Astrocyte (in vitro differentiated cells and primary cell): ENCODE data around the gene TFG. TPM values are rescaled to one million over a fixed set of nuclear protein-coding genes. Genes with fewer than 3 reads are reported as not detected.

Source experiments
- DNase-seq: peaks from one replicate; pipeline ENCODE4 v3.0.0-alpha.2; 2010; ENCODE audit warnings: low read depth
- FAIRE-seq: peaks from 2 replicates; lab custom pipeline; 2011; peaks lifted over from hg19 to GRCh38; lab: Jason Lieb, UNC
- H2AFZ ChIP-seq: 2 replicates; pipeline ENCODE4 v1.6.0; 2012; ENCODE audit warnings: low read depth, low read length, inconsistent platforms
- H3K27ac ChIP-seq: 2 replicates; pipeline ENCODE4 v1.5.1; 2011; ENCODE audit warnings: low read depth, low read length, inconsistent platforms
- H3K27me3 ChIP-seq: 2 replicates; pipeline ENCODE4 v1.6.0; 2011; ENCODE audit warnings: low read length, inconsistent platforms; ENCODE audit not compliant: insufficient read depth
- H3K36me3 ChIP-seq: 2 replicates; pipeline ENCODE4 v1.5.1; 2011; ENCODE audit warnings: low read length, inconsistent platforms; ENCODE audit not compliant: insufficient read depth
- H3K4me1 ChIP-seq: 2 replicates; pipeline ENCODE4 v1.5.1; 2011; ENCODE audit warnings: low read length, inconsistent platforms; ENCODE audit not compliant: insufficient read depth
- H3K4me2 ChIP-seq: 2 replicates; pipeline ENCODE4 v1.6.0; 2012; ENCODE audit warnings: low read length, inconsistent platforms
- H3K4me3 ChIP-seq: 2 replicates; pipeline ENCODE4 v1.5.1; 2011; ENCODE audit warnings: low read depth, mild to moderate bottlenecking, low read length, inconsistent platforms; ENCODE audit not compliant: insufficient read depth
- H3K79me2 ChIP-seq: 2 replicates; pipeline ENCODE4 v1.6.0; 2012; ENCODE audit warnings: mild to moderate bottlenecking, low read length, inconsistent platforms; ENCODE audit not compliant: insufficient read depth
- H3K9ac ChIP-seq: 2 replicates; pipeline ENCODE4 v1.6.0; 2012; ENCODE audit warnings: mild to moderate bottlenecking, low read length, inconsistent platforms
- H3K9me3 ChIP-seq: 2 replicates; pipeline ENCODE4 v1.5.1; 2012; ENCODE audit warnings: low read depth, mild to moderate bottlenecking, low read length, inconsistent platforms; ENCODE audit not compliant: insufficient read depth
- H4K20me1 ChIP-seq: 2 replicates; pipeline ENCODE4 v1.6.0; 2012; ENCODE audit warnings: low read length, inconsistent platforms; ENCODE audit not compliant: insufficient read depth
- H3K27ac Mint-ChIP-seq: one replicate; pipeline ENCODE4 v1.8.0; 2021; ENCODE audit warnings: mild to moderate bottlenecking, mixed read lengths; ENCODE audit not compliant: unreplicated experiment
- H3K27me3 Mint-ChIP-seq: one replicate; pipeline ENCODE4 v1.8.0; 2021; ENCODE audit warnings: low read depth, mixed read lengths; ENCODE audit not compliant: unreplicated experiment
- H3K36me3 Mint-ChIP-seq: one replicate; pipeline ENCODE4 v1.8.0; 2021; ENCODE audit warnings: low read depth, mixed read lengths; ENCODE audit not compliant: unreplicated experiment
- H3K4me1 Mint-ChIP-seq: one replicate; pipeline ENCODE4 v1.8.0; 2021; ENCODE audit warnings: low read depth, mixed read lengths; ENCODE audit not compliant: unreplicated experiment
- H3K4me3 Mint-ChIP-seq: one replicate; pipeline ENCODE4 v1.8.0; 2021; ENCODE audit warnings: mild to moderate bottlenecking, moderate library complexity, mixed read lengths; ENCODE audit not compliant: unreplicated experiment
- H3K9me3 Mint-ChIP-seq: one replicate; pipeline ENCODE4 v1.8.0; 2021; ENCODE audit warnings: mild to moderate bottlenecking, mixed read lengths; ENCODE audit not compliant: unreplicated experiment
- CTCF ChIP-seq: IDR thresholded peaks from 2 replicates; pipeline ENCODE4 v1.5.1; 2011; ENCODE audit warnings: low read depth, mild to moderate bottlenecking, inconsistent platforms, low read length, moderate library complexity; ENCODE audit not compliant: insufficient read depth
- EZH2 ChIP-seq: IDR thresholded peaks from 2 replicates; pipeline ENCODE4 v1.6.1; 2012; ENCODE audit warnings: mild to moderate bottlenecking, low read length, inconsistent platforms; ENCODE audit not compliant: insufficient read depth
- total RNA-seq: library from RNA; stranded (reverse); gene quantifications from 2 replicates; pipeline ENCODE4 v1.2.1, GENCODE V29; 2021

TFG gene
- total RNA-seq, 1 donor from 2014 or later: 155 TPM

GRCh38 chr3:100702980-100703345 is 6.3 kb upstream of the TFG start:
- Mint-ChIP-seq H3K9me3 (peaks cover 3% of the 10 kb centered on the region), H3K36me3 (no peaks in the 10 kb centered on the region), H3K27ac (no peak overlapping the region), H3K4me3 (no peak overlapping the region), H3K4me1 (no peaks in the 10 kb centered on the region), H3K27me3 (peaks cover 19% of the 10 kb centered on the region)
- Histone ChIP-seq H4K20me1 (no peaks in the 10 kb centered on the region), H3K4me2 (no peak overlapping the region), H3K27ac (no peak overlapping the region), H3K4me1 (no peaks in the 10 kb centered on the region), H3K4me3 (no peak overlapping the region), H3K36me3 (no peaks in the 10 kb centered on the region), H3K9ac (no peak overlapping the region), H3K79me2 (no peaks in the 10 kb centered on the region), H3K9me3 (no peaks in the 10 kb centered on the region), H2AFZ (no peak overlapping the region), H3K27me3 (no peaks in the 10 kb centered on the region)
- TF ChIP-seq CTCF: no peak
- no peak for TF ChIP-seq EZH2
- FAIRE-seq (no peak), DNase-seq (no peak)

- Mint-ChIP-seq H3K27ac (no peak overlapping the region), H3K9me3 (peaks cover 3% of the 10 kb centered on the region), H3K4me3 (no peak overlapping the region), H3K4me1 (peaks cover 4% of the 10 kb centered on the region), H3K36me3 (no peaks in the 10 kb centered on the region), H3K27me3 (peaks cover 17% of the 10 kb centered on the region)
- Histone ChIP-seq H3K9ac (no peak overlapping the region), H3K36me3 (no peaks in the 10 kb centered on the region), H4K20me1 (no peaks in the 10 kb centered on the region), H2AFZ (no peak overlapping the region), H3K9me3 (no peaks in the 10 kb centered on the region), H3K4me2 (no peak overlapping the region), H3K4me1 (peaks cover 2% of the 10 kb centered on the region), H3K27ac (no peak overlapping the region), H3K79me2 (no peaks in the 10 kb centered on the region), H3K27me3 (no peaks in the 10 kb centered on the region), H3K4me3 (no peak overlapping the region)
- DNase-seq (no peak), FAIRE-seq (no peak)
- TF ChIP-seq EZH2 (no peak), CTCF (no peak)
Observed at GRCh38 chr3:100703865-100704264, 5.4 kb upstream of the TFG start.

DNA sequence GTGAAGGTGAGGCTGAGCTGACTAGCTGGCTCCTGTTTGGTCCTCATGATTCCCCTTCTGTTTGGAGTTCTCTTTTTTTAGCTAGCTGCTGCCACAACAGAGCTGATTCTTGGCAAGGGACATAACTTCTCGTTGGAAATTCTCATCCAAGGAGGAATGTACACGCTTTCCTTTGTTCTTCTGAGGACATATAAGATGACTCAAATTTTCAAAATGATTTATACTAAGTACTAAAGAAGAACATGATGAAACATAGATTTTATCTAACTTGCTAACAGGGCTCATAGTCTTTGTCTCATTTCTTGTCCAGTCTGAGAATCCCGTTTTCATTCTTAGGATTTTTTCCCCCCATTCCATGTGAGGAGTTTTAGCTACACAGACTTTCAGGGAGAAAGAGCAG is 2.9 kb upstream of the TFG start:
- Histone ChIP-seq H3K4me2 (no peak overlapping the region), H3K27me3 (no peaks in the 10 kb centered on the region), H3K9me3 (no peaks in the 10 kb centered on the region), H3K79me2 (peaks cover 16% of the 10 kb centered on the region), H3K9ac (no peak overlapping the region), H3K36me3 (no peaks in the 10 kb centered on the region), H2AFZ (no peak overlapping the region), H3K4me1 (peaks cover 5% of the 10 kb centered on the region), H3K4me3 (no peak overlapping the region), H3K27ac (no peak overlapping the region), H4K20me1 (peaks cover 12% of the 10 kb centered on the region)
- FAIRE-seq: no peak
- DNase-seq: peak; percentile 5
- TF ChIP-seq CTCF: no peak
- TF ChIP-seq EZH2: no peak
- H3K27ac Mint-ChIP-seq: no peak overlapping the region
- peaks cover 3% of the 10 kb centered on the region for H3K9me3 Mint-ChIP-seq
- H3K4me1 Mint-ChIP-seq: peaks cover 9% of the 10 kb centered on the region
- H3K4me3 Mint-ChIP-seq: no peak overlapping the region
- peaks cover 17% of the 10 kb centered on the region for H3K27me3 Mint-ChIP-seq
- H3K36me3 Mint-ChIP-seq: peaks cover 2% of the 10 kb centered on the region
